CD4-positive, alpha-beta T cell treated with Interleukin-15 for 4 hours (primary cell): ENCODE results near the gene ERN1.

ENCODE experiments used
- DNase-seq: peaks from one replicate; pipeline ENCODE4 v3.0.0-alpha.2; 2020; ENCODE audit warnings: low spot score

The ERN1 gene

DNA sequence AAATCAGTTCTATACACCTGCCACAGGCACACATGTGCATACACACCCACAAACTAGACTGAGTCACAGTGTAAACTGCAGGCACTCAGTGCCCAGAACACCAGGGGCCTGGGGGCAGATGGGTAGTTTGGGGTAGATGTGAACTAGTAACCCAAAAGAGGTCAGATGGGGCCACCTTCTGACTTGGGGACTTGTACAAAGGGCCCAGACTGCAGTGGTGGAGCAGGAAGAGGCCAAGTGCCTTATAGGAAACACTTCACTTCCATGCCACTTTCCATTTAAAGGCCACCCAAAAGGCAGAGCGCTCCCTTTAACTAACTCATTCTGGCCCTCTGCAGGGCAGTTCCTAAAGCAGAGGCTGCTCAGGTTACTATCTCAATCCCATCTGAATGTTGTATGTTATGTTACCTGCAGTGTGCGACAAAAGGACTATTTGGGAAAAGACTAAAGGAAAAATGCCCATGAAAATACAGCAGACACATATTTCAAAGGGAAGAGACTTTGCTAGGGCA lies 27.8 kb upstream of the ERN1 start:
- DNase-seq, result no peak

DNA sequence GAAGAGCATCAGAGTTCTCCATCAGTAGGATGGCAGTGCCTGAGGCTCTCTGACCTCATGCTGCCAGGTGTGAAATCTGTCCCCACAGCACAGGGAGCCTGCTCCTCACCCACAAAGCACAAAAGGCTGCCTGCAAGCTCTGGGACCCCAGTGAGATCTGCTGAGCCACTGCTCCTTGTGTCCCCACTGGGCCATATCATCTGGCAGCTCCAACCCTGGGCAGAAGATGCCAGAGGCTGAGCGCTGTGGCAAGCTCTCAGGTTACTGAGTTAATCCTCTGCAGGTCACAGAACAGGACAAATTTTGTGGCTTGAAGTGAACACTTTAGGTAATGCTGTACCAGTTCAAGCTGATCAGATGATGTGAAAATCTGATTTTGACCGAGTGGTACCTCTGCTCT lies 26.7 kb upstream of the ERN1 start:
- no peak for DNase-seq

DNA sequence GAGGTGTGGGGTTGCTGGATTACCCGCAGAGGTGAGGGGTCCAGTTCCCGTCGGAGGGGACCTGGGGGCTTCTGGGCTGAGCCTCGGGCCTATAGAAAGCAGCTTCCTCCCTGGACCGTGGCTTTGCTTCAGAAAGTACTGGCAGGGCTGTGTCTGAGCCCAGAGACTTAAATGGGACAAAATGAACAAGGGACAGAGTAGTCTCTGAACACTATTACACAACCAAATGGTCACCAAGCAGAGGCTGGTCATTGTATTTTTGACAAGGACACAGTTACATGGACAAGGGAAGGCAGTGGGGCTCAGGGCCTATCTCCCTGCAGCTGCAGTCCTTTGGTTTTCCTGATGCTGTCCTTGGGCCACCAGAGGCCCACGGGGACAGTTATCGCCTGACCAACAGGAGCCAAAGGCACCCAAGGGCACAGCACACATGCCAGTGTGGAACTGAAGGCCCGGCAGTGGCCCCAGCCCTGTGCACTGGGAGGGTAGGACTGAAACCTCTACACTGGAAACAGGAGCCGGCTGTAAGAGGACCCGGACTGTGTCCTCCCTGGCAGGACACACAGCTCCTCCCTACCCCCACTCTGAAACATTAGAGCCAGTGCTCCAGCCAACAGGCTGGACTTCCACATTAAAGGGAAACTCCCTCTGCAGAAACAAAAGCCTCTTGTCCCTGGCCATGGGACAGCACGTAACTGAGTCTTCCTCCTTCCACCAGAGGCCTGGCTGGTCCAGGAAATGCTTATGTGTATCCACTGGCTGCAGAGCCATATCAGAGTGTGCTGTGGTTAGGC lies 26.0 kb upstream of the ERN1 start:
- no peak for DNase-seq

DNA sequence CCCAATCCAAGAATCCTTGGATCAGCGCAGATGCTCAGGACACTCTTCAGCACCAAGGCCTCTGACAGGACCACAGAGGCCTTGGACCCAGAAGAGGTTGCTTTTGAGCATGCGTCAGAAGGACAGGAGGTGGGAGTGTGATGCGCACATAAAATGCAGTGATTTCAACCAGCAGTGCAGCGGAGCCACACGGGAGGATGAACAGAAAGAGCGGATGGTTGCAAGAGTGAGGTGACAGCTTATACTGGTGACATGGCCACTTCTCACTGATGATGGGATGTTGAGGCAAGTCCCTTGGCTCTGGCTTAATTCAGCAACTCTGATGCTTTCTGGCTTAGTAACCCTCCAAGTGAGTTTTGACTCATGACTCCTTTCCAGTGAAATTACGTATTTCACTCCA lies 25.2 kb upstream of the ERN1 start:
- no peak for DNase-seq

DNA sequence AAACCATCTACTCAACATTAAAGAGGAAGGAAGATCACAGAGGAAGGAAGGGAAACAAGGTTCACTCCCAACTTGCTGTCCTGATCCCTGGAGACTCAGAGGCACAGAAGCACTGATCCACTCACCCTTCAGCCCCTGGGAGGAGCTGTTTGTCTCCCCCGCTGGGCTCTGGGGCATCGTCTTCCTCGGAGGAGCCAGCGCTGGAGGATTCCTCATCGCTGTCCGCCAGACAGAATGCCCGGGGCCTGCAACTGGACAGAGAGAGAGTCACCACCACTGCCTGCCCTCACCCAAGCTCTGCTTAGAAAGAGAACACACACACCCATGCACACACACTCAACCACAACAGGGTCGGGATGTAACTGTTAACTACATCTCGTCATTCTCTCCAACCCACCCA lies 24.8 kb upstream of the ERN1 start:
- DNase-seq, result no peak

DNA sequence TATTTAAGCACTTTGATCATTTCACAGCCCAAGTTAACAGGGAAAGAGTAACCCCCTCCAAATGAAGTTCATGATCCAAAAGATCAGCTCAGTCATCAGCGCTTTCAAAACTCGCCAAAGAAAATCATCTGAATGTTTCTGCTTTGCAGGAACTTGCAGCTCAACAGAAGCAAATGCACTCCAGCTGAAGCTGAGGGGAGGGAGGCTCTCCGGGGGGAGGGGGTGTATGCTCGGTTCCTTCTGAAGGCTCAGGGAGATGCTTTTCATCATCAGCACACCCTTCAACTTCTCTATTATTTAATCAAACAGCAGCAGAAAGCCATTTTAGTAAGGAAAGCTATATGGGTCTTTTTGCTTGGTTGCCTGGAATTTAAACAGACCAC lies 24.4 kb upstream of the ERN1 start:
- no peak for DNase-seq

DNA sequence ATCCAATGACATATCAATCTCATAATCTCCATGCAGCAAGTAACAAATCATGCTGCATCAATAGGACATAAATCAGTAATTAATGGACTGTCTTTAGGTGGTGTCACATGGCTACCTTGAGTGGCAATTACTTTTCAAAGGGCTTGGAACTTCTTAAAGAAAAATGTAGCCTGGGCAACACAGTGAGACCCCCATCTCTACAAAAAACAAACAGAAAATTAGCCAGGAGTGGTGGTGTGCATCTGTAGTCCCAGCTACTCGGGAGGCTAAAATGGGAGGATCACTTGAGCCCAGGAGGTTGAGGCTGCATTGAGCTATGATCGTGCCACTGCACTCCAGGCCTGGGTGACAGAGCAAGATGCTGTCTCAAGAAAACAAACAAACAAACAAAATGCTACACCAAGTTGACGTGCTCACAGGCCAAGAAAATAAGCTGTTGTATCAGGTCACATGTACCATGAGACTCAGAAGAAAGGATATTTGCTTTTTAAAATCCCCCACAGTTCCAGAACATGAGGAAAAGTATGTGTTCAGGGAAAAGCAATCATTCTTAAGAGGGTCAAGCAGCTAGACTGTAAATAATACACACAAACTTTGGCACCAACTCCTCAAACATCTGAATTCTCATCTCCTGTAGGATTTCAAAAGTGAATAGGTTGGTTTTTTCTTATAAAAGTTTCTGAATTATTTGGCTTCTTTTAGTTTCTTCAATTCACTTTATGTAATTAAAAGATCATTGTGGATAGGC lies 23.8 kb upstream of the ERN1 start:
- no peak for DNase-seq

DNA sequence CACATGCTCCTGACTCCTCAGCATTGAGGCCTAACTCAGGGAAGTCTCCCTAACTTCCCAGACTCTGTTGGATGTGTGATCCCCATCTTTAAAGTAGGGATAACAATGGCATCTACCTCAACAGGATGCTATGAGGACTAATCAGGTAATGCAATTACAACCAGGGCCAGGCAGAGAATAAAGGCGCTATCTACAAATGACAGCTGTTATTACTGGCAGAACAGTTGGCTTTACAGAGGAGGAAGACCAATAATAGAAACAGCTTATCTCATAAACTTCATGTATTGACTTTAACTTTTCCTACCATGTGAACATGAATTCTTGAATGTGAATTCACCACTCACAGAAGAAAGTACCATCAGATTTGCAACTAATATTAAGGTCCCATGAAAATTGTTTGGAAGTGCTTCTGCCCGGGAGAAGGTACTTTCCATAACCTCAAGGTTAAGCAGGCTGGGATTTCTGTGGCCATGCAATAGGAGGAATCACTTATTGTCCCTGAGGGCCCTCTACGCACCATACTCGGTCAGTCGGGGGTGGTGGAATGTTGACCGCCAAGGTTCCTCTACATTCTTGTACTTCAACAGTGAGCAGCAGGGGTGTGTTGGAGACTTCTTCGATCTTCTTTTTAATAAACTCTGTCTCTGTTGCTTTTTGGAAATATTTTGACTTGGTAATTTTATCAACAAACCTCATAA lies 22.6 kb upstream of the ERN1 start:
- no peak for DNase-seq

DNA sequence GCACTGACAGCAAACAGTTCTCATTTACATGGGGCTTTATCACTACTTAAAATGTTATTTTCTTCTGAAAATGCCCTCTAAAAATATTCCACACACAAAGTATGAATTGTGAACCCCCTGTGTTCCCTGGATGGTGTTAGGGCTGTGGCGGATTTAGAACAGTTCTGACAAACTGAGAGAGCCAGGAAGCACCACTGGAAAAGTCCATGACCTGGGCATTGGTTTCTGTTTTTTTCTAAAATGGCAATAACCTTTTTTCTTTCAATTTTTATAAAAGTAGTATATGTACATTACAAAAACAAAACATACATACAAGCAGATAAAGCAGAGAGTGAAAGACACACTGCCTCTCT lies 21.0 kb upstream of the ERN1 start:
- DNase-seq, result no peak

DNA sequence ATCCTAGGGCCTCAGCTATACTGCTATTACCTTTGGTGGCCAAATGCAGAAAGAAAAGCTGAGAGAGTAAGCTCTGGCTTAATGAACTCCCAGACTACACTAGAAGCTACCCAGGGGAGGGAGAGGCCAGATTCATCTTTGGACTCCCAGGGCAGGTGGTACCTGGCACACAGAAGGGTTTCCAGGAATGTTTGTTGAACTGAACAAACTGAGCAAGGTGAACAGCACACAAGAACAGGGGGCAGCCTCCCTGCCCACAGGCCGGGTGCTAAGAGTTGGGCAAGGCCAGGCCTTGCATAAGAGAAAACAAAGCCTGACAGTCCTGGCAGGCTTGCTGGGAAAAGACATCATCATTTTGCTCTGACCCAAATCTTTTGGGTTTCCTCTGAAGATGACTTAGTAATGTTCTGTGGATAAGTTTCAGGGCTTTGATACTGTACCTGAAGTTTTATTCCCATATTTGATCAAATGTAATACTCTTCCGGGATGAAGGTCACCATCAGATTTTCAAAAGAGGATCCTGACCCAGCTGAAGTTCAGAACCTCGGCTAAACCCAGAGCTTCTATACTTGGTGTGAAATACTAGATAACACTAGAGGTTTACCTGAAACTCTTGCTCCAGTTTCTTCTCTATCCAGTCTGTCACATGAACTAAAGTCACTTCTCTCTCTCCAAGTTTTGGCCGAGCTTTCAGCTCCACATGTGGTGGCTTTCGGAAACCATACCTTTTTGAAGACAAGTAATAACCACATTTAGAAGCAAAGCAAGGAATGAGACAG lies 20.5 kb upstream of the ERN1 start:
- DNase-seq, result no peak

DNA sequence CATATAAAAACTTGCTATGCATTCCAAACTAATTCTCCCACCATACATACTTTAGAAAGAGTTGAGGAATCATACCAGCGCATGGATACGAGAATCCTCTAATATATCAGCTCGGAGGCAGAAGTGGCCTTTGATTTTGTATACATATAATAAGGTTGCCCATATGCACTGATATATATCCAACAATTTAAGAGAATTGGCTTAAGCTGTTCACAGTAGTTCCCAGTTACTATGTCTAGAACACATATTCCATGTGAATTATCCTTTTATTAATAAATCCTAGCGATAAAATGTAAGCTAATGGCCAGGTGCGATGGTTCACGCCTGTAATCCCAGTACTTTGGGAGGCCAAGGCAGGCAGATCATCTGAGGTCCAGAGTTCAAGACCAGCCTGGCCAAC lies 19.3 kb upstream of the ERN1 start:
- DNase-seq, result no peak

DNA sequence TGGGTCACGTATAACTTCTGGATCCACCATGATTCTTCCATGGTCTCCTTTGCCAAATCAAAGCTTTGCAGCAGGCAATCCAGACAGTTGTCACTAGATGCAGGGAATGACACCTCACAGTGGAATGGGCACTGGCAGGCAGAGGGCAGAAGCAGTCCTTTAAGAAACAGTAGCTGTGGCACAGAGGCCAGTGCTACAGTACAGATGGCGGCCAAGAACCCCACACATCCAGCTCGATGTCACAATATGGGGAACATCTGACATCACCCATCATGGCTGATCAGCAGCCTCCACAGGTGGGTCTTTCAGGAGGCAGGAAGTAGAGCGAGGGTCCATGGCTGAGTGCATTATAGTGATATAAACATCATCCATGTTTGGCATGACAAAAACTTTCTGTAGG lies 18.8 kb upstream of the ERN1 start:
- no peak for DNase-seq

DNA sequence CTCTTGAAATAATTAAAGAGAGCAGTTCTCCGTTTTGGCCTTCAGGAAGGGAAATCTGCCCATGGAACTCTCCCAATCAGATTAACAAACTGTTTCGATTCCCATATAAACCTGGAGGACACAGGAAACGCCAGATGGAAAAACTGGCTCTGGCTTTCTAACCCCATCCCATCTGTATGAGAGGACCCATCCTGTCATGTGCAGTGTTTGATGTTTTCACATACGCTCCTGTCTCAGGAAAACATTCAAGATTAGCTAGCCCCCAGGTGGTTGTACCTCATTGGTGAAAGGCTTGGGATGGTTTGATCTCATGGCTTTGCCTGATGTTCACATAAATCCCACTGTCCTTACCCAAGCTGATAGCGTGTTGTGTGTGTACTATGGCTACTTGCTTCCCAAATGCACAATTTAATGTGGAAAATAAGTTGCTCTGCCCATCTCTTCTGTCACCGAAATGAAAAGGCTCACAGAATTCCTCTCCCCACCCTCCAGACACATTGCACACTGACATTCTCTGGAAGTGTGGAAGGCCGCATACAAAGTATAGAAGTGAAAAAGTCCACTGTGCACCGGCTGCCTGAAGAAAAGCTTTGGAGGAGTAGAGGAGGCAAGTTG lies 18.2 kb upstream of the ERN1 start:
- DNase-seq, result no peak

DNA sequence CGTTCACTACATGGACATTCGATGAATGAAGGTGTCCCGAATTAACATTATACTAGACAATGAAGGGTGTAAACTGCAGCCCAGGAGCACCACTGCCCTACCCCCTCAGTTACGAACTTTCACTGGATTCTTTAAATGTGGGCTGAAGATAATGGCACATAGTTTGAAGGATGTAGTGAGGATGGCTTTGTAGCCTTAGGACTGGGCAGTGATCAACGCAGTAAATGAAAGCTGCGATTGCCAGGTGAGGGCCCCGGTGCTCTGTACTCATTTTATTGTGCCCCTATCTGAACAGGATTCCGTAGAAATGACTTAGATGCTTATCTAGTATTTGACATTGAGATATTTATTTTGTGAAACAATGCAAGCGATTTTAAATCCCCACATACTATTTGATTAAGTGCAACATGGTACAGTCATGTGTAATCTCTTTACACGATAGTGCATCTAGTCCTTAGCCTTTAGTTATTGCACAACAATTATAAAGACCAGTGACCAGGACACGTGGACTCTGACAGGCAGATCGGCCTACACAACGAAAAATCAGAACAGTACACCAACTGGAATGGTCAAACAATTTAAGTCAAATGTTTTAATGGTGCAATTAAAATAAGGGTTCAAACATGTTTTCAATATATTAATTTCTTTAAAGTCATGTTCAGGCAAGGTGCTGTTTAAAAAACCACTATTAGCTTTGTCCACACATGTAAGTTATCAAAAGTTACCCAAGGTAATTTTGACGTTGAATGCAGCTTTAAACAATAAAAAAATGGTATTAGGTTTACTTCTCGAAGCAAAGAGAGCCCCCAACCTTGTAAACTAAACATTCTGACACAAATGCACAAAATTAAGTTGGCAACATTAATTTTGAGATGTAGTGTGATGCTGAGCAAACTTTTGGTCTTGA lies 17.4 kb upstream of the ERN1 start:
- no peak for DNase-seq

DNA sequence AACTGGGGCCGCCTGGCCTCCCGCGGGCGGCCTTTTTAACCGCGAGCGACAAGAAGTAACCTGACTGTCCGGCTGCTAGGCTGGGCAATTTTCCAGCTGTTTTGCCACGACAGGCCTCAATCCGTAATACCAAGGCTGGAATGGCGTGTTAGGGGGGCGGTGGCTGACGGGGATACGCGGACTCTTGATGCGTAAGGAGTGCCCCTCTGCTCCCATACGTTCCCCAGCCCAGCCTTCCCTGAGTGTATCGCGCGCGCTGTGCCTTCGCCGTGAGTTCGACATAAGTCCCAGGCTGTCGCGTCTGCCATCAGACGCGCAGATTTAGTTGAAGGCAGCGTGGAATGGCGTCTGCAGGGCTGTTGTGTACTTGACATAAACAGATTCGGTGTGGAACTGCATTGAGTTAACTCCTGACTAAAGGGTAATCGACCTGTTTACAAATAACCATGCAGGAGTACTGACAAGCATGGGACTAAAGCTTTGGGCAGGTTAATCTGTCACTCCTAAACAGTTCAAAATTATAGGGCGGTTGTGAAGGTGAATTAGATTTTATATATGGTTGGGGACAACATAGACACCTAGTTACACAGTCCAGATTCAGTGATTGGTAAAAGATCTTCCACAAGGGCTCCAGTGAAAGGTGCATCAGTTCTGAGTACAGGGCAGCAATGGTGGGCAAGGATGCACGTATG lies 16.6 kb upstream of the ERN1 start:
- DNase-seq, result peak; percentile 34

DNA sequence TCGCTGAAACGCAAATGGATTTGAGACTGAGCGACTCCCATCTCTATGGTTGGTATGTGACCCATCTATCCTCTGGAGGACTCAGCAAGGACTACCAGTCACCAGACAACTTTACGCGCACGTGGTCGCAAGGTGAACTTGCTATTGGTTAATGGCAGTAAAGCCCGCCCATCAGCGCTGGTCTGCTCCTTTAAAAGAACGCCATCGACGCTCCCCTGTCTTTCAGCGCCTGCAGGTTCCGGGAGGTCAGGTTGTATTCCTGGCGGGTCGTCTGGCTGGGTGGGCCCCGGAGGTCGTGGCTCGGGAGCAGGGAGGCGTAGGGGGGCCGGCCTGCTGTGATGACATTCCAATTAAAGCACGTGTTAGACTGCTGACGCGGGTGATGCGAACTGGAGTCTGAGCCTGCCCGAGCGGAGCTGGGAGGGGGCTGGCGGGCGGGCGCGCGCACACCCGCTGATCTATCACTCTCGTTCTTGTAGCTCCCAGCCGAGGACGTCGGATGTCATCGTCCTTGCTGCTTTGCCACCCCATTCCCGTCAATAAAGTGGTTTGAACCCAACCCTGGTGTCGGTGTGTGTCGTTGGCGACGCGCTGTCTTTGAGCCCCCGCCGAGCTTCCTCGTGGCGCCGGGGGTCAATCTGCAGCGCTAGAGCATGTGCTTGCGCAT lies 15.9 kb upstream of the ERN1 start:
- peak; percentile 97 for DNase-seq

DNA sequence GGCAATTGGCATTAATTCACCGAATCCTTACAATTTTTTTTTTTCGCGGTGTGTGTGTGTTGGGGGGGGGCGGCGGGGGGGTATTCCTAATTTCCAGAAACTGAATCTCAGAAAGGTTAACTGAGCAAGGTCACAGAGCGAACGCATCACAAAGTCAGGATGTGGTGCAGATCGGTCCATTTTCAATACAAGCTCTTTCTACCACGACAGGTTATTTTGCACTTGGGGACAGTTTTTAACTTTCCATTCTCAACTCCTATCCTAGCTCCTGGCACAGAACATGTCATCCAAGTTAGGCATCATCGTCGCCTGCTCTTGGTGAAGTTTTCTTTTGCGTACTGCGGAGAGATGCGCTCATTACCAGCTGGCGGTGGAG lies 15.4 kb upstream of the ERN1 start:
- DNase-seq, result no peak

DNA sequence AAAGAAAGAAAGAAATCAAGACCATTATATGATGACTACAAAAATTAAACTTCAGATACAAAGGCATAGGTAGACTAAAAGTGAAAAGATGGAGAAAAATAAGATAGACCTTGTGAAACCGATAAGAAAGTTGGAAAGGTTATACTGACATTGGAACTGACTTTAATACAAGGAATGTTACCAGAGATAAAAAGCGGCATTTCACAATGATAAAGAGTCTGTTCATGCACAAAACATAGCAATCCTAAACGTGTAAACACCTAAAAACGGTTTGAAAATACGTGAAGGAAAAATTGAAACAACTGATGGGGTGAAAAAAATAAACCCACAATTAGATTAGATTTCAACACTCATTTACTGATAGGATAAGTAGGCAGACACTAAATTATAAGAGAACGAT lies 9.6 kb upstream of the ERN1 start:
- no peak for DNase-seq

DNA sequence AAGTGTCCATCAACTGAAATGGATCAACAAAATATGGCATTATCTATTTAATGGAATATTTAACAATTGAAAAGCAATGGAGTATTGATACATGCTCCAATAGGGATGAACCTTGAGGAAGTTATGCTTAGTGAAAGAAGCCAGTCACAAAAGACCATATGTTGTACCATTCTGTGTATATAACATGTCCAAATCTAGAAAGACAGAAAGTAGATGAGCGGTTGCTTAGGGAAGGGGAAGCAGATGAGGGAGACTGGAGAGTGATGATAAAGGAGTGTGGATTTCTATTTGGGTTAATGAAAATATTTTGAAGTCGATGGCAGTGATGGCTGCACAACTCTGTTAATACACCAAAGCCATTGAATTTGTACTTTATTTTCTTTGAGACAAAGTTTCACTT lies 8.5 kb upstream of the ERN1 start:
- no peak for DNase-seq

DNA sequence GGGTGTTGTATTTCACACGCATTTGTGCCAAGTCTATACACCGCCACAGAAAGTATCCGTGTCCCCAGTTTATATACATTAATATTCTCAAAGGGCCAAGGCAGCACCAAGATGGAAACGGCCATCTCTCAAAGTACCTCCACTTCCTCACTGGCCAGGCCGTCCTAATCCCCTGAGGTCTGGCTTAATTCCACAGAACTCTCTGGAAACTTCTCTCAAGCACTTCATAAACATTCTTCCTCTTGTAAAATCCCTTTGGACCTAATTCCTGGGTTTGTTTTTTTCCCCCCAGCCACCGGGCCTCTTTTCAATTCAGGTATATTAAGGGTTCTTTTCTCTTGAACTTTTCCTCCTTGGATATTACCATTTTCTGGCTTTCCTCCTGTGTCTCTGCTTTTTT lies 5.1 kb upstream of the ERN1 start:
- DNase-seq, result no peak
